Measurements from ENCODE around the gene SNED1.

Gene SNED1

GRCh38 chr2:241074065-241074818 is 75.8 kb downstream of the SNED1 start:
- TF ChIP-seq PAX5 (IDR thresholded peaks at IDR 0.05; ENCODE audit: insufficient read depth, low read length, severe bottlenecking) (no peak), TAF1 (IDR thresholded peaks at IDR 0.05; ENCODE audit: low read depth, low read length) (no peak), POLR2AphosphoS5 (IDR thresholded peaks at IDR 0.05; ENCODE audit: low read depth, low read length) (no peak), POLR2A (IDR thresholded peaks at IDR 0.05; ENCODE audit: low read depth, low read length) (no peak), SPI1 (IDR thresholded peaks at IDR 0.05; ENCODE audit: low read depth, low read length) (no peak), POU2F2 (IDR thresholded peaks at IDR 0.05; ENCODE audit: low read depth, low read length) (no peak)
- FAIRE-seq (no peak), DNase-seq (ENCODE audit: insufficient read length, low spot score) (no peak)

- FAIRE-seq (no peak), DNase-seq (ENCODE audit: insufficient read length, low spot score) (no peak)
- TF ChIP-seq SPI1 (IDR thresholded peaks at IDR 0.05; ENCODE audit: low read depth, low read length), result no peak
- TF ChIP-seq TAF1 (IDR thresholded peaks at IDR 0.05; ENCODE audit: low read depth, low read length), result no peak
- TF ChIP-seq POLR2AphosphoS5 (IDR thresholded peaks at IDR 0.05; ENCODE audit: low read depth, low read length), result no peak
- no peak for TF ChIP-seq PAX5 (IDR thresholded peaks at IDR 0.05; ENCODE audit: insufficient read depth, low read length, severe bottlenecking)
- TF ChIP-seq POLR2A (IDR thresholded peaks at IDR 0.05; ENCODE audit: low read depth, low read length), result no peak
- no peak for TF ChIP-seq POU2F2 (IDR thresholded peaks at IDR 0.05; ENCODE audit: low read depth, low read length)
These were observed 76.6 kb downstream of the SNED1 start for GRCh38 chr2:241074901-241075540.

GRCh38 chr2:241080405-241081189 is 82.2 kb downstream of the SNED1 start:
- no peak for FAIRE-seq
- no peak for TF ChIP-seq POLR2A (IDR thresholded peaks at IDR 0.05; ENCODE audit: low read depth, low read length)
- no peak for TF ChIP-seq SPI1 (IDR thresholded peaks at IDR 0.05; ENCODE audit: low read depth, low read length)
- no peak for TF ChIP-seq PAX5 (IDR thresholded peaks at IDR 0.05; ENCODE audit: insufficient read depth, low read length, severe bottlenecking)
- no peak for TF ChIP-seq POLR2AphosphoS5 (IDR thresholded peaks at IDR 0.05; ENCODE audit: low read depth, low read length)
- no peak for TF ChIP-seq POU2F2 (IDR thresholded peaks at IDR 0.05; ENCODE audit: low read depth, low read length)
- no peak for TF ChIP-seq TAF1 (IDR thresholded peaks at IDR 0.05; ENCODE audit: low read depth, low read length)
- no peak for DNase-seq (ENCODE audit: insufficient read length, low spot score)

- DNase-seq (ENCODE audit: insufficient read length, low spot score) (no peak), FAIRE-seq (no peak)
- TF ChIP-seq POLR2A (IDR thresholded peaks at IDR 0.05; ENCODE audit: low read depth, low read length) (no peak), POU2F2 (IDR thresholded peaks at IDR 0.05; ENCODE audit: low read depth, low read length) (no peak), TAF1 (IDR thresholded peaks at IDR 0.05; ENCODE audit: low read depth, low read length) (no peak), PAX5 (IDR thresholded peaks at IDR 0.05; ENCODE audit: insufficient read depth, low read length, severe bottlenecking) (no peak), SPI1 (IDR thresholded peaks at IDR 0.05; ENCODE audit: low read depth, low read length) (no peak), POLR2AphosphoS5 (IDR thresholded peaks at IDR 0.05; ENCODE audit: low read depth, low read length) (no peak)
These were observed 82.8 kb downstream of the SNED1 start for GRCh38 chr2:241081190-241081642.

- DNase-seq (ENCODE audit: insufficient read length, low spot score) (no peak), FAIRE-seq (no peak)
- TF ChIP-seq TAF1 (IDR thresholded peaks at IDR 0.05; ENCODE audit: low read depth, low read length) (no peak), POLR2A (IDR thresholded peaks at IDR 0.05; ENCODE audit: low read depth, low read length) (no peak), SPI1 (IDR thresholded peaks at IDR 0.05; ENCODE audit: low read depth, low read length) (no peak), PAX5 (IDR thresholded peaks at IDR 0.05; ENCODE audit: insufficient read depth, low read length, severe bottlenecking) (no peak), POLR2AphosphoS5 (IDR thresholded peaks at IDR 0.05; ENCODE audit: low read depth, low read length) (no peak), POU2F2 (IDR thresholded peaks at IDR 0.05; ENCODE audit: low read depth, low read length) (no peak)
These were observed 83.4 kb downstream of the SNED1 start for GRCh38 chr2:241081643-241082340.

GRCh38 chr2:241082341-241083090 is 84.1 kb downstream of the SNED1 start:
- DNase-seq (ENCODE audit: insufficient read length, low spot score) (no peak), FAIRE-seq (no peak)
- TF ChIP-seq PAX5 (IDR thresholded peaks at IDR 0.05; ENCODE audit: insufficient read depth, low read length, severe bottlenecking) (no peak), SPI1 (IDR thresholded peaks at IDR 0.05; ENCODE audit: low read depth, low read length) (no peak), POU2F2 (IDR thresholded peaks at IDR 0.05; ENCODE audit: low read depth, low read length) (no peak), POLR2AphosphoS5 (IDR thresholded peaks at IDR 0.05; ENCODE audit: low read depth, low read length) (no peak), POLR2A (IDR thresholded peaks at IDR 0.05; ENCODE audit: low read depth, low read length) (no peak; the same call in 1 of the 2 replicates), TAF1 (IDR thresholded peaks at IDR 0.05; ENCODE audit: low read depth, low read length) (no peak)

GRCh38 chr2:241083091-241083415 is 84.6 kb downstream of the SNED1 start:
- FAIRE-seq (no peak), DNase-seq (ENCODE audit: insufficient read length, low spot score) (no peak)
- TF ChIP-seq PAX5 (IDR thresholded peaks at IDR 0.05; ENCODE audit: insufficient read depth, low read length, severe bottlenecking) (no peak), POU2F2 (IDR thresholded peaks at IDR 0.05; ENCODE audit: low read depth, low read length) (no peak), POLR2A (IDR thresholded peaks at IDR 0.05; ENCODE audit: low read depth, low read length) (no peak), TAF1 (IDR thresholded peaks at IDR 0.05; ENCODE audit: low read depth, low read length) (no peak), SPI1 (IDR thresholded peaks at IDR 0.05; ENCODE audit: low read depth, low read length) (no peak), POLR2AphosphoS5 (IDR thresholded peaks at IDR 0.05; ENCODE audit: low read depth, low read length) (no peak)

GRCh38 chr2:241084856-241085444 is 86.5 kb downstream of the SNED1 start:
- FAIRE-seq (no peak), DNase-seq (ENCODE audit: insufficient read length, low spot score) (no peak)
- no peak for TF ChIP-seq POU2F2 (IDR thresholded peaks at IDR 0.05; ENCODE audit: low read depth, low read length)
